Measurements from ENCODE around the gene ABCC2. TPM values are rescaled to one million over a fixed set of nuclear protein-coding genes. Genes with fewer than 3 reads are reported as not detected.

Gene ABCC2
- total and polyA plus RNA-seq, 2 experiments from 2014 or later: 0.45 to 2.4 TPM

- TF ChIP-seq ZNF462 (CRISPR knock-in tag; IDR thresholded peaks at IDR 0.05) (no peak), EZH2phosphoT487 (IDR thresholded peaks at IDR 0.05; ENCODE audit: unreplicated experiment) (no peak)
Measured at GRCh38 chr10:99769706-99770105, 12.7 kb upstream of the ABCC2 start (continued).

GRCh38 chr10:99770408-99771045 is 11.9 kb upstream of the ABCC2 start:
- Mint-ChIP-seq H3K27ac (no peak overlapping the region), H3K4me3 (no peak overlapping the region), H3K36me3 (ENCODE audit: low read depth) (no peaks in the 10 kb centered on the region; the same call in 2 of the 3 replicates), H3K27me3 (ENCODE audit: insufficient read depth, low read depth, poor library complexity) (no peaks in the 10 kb centered on the region), H3K9me3 (no peaks in the 10 kb centered on the region), H3K4me1 (no peaks in the 10 kb centered on the region)
- H4K20me1 ChIP-seq (replicated peaks; ENCODE audit: insufficient read depth): no peaks in the 10 kb centered on the region
- H3K4me2 ChIP-seq: no peak overlapping the region
- no peaks in the 10 kb centered on the region for H3K9me2 ChIP-seq (ENCODE audit: insufficient read depth)
- no peak for DNase-seq (ENCODE audit: low spot score)
- no peaks in the 10 kb centered on the region for H3K36me3 ChIP-seq (ENCODE audit: insufficient read depth)
- H3K4me3 ChIP-seq: no peak overlapping the region
- no peaks in the 10 kb centered on the region for H3K27me3 ChIP-seq (ENCODE audit: insufficient read depth)
- H3F3A ChIP-seq (replicated peaks; ENCODE audit: low read depth): no peaks in the 10 kb centered on the region
- H3K79me2 ChIP-seq (replicated peaks; ENCODE audit: insufficient read depth): no peaks in the 10 kb centered on the region
- no peak overlapping the region for H3K27ac ChIP-seq (ENCODE audit: low read depth)
- H3K4me1 ChIP-seq (ENCODE audit: insufficient read depth): no peaks in the 10 kb centered on the region
- ATAC-seq: no peak
- no peak overlapping the region for H2AFZ ChIP-seq
- TF ChIP-seq POLR2AphosphoS5 (IDR thresholded peaks at IDR 0.05; ENCODE audit: low read depth) (no peak), EZH2phosphoT487 (IDR thresholded peaks at IDR 0.05; ENCODE audit: unreplicated experiment) (no peak), ZNF331 (CRISPR knock-in tag; IDR thresholded peaks at IDR 0.05; ENCODE audit: low read depth) (no peak), ZNF462 (CRISPR knock-in tag; IDR thresholded peaks at IDR 0.05) (no peak), CTCF (conservative IDR thresholded peaks at IDR 0.05; ENCODE audit: low read depth in 2 of 2) (no peak), EZH2 (IDR thresholded peaks at IDR 0.05; ENCODE audit: low read depth, unreplicated experiment) (no peak), ZNF114 (CRISPR knock-in tag; IDR thresholded peaks at IDR 0.05) (no peak)

Measured in GM23338 (cell line).